Gastroesophageal sphincter (tissue), 4 donors: Measurements from ENCODE around the gene IFNA5. TPM values are rescaled to one million over a fixed set of nuclear protein-coding genes. Genes with fewer than 3 reads are reported as not detected.

Source experiments
- ATAC-seq: fragments of 150-250 bp; one replicate; pipeline ENCODE4 v1.9.1; 2016; ENCODE audit warnings: mild to moderate bottlenecking, moderate library complexity
- H3K27ac ChIP-seq, 4 donors: fragments of 200-600 bp; sonication (generic) in 3 of 4; 1 replicate in 3 of 4; 2 replicates in 1 of 4; pipeline ENCODE4 v1.5.1; 2016 to 2019
- H3K27me3 ChIP-seq: fragments of 200-600 bp; sonication (generic); one replicate; pipeline ENCODE4 v1.5.1; 2019
- H3K36me3 ChIP-seq, 2 donors: fragments of 200-600 bp; sonication (generic); one replicate each; pipeline ENCODE4 v1.5.1; 2019; ENCODE audit warnings: control low read depth in 1 of 2
- H3K4me1 ChIP-seq, 3 donors: fragments of 200-600 bp; sonication (generic); 1 replicate in 2 of 3; 2 replicates in 1 of 3; pipeline ENCODE4 v1.5.1; 2016 to 2019; ENCODE audit warnings: control low read depth in 2 of 3
- H3K4me3 ChIP-seq, 2 donors: fragments of 200-600 bp; sonication (generic); one replicate each; pipeline ENCODE4 v1.5.1; 2019; ENCODE audit warnings: mild to moderate bottlenecking in 1 of 2, moderate library complexity in 1 of 2
- H3K9me3 ChIP-seq, 3 donors: fragments of 200-600 bp; sonication (generic); one replicate each; pipeline ENCODE4 v1.5.1; 2017 to 2019; ENCODE audit warnings: control low read depth in 2 of 3
- CTCF ChIP-seq, 4 experiments: fragments of 200-600 bp in 2 of 4; fragments of 450-650 bp in 2 of 4; sonication (generic) in 1 of 4; IDR thresholded peaks; one replicate each; pipeline ENCODE4 v1.5.1; 2017 to 2019; ENCODE audit warnings: antibody characterized with exemption in 4 of 4, mild to moderate bottlenecking in 2 of 4, moderate library complexity in 2 of 4
- EP300 ChIP-seq: sonication (generic); formaldehyde crosslinking; IDR thresholded peaks from one replicate; pipeline ENCODE4 v1.6.1; 2017; ENCODE audit warnings: antibody characterized with exemption, mild to moderate bottlenecking
- POLR2A ChIP-seq, 2 donors: fragments of 450-650 bp; IDR thresholded peaks; one replicate each; pipeline ENCODE4 v1.6.1; 2017; ENCODE audit warnings: antibody characterized with exemption in 2 of 2, mild to moderate bottlenecking in 2 of 2, moderate library complexity in 1 of 2
- POLR2AphosphoS5 ChIP-seq: sonication (generic); formaldehyde crosslinking; IDR thresholded peaks from one replicate; pipeline ENCODE4 v1.6.1; 2017; ENCODE audit warnings: antibody characterized with exemption
- whole genome bisulfite sequencing, 2 donors: methylation state at CpG; one replicate each; pipeline ENCODE4 v1.1.5; 2018; ENCODE audit warnings: low coverage in 1 of 2; 5-methylcytosine and 5-hydroxymethylcytosine counted together
- total RNA-seq, 4 donors: library from RNA; depleted of rRNA; stranded (reverse); fragments of >200 nt; gene quantifications; one replicate each; pipeline ENCODE4 v1.1.0, GENCODE V29; 2016

The IFNA5 gene
- total RNA-seq, 4 donors from 2014 or later, result not detected

- H3K4me1 ChIP-seq, result no peaks in the 10 kb centered on the region
- no peaks in the 10 kb centered on the region for H3K9me3 ChIP-seq
- no peaks in the 10 kb centered on the region for H3K27me3 ChIP-seq
- H3K4me3 ChIP-seq, result no peak overlapping the region
- H3K36me3 ChIP-seq, result no peaks in the 10 kb centered on the region
- no peak overlapping the region for H3K27ac ChIP-seq
- WGBS, 2 donors, result 40 to 60% methylated on average over 2 of the region's 2 CpGs
- ATAC-seq, result no peak
- TF ChIP-seq POLR2A (IDR thresholded peaks at IDR 0.05) (no peak), CTCF (IDR thresholded peaks at IDR 0.05) (no peak), EP300 (no peak), POLR2AphosphoS5 (no peak)
Measured at GRCh38 chr9:21281275-21281674, 23.8 kb downstream of the IFNA5 start.

GRCh38 chr9:21268347-21268657 lies 36.8 kb downstream of the IFNA5 start:
- peaks cover 4% of the 10 kb centered on the region for H3K27me3 ChIP-seq
- H3K4me1 ChIP-seq, result no peaks in the 10 kb centered on the region
- WGBS, 2 donors, result 27 to 44% methylated on average over 2 of the region's 2 CpGs
- no peak for ATAC-seq
- H3K9me3 ChIP-seq, result peaks cover 0 to 15% (median 0%) of the 10 kb centered on the region in 3 donors
- H3K27ac ChIP-seq, result no peak overlapping the region
- TF ChIP-seq POLR2AphosphoS5, result no peak
- no peak for TF ChIP-seq EP300
- TF ChIP-seq CTCF (IDR thresholded peaks at IDR 0.05), result no peak
- TF ChIP-seq POLR2A (IDR thresholded peaks at IDR 0.05), result no peak
- H3K4me3 ChIP-seq, result no peak overlapping the region
- no peaks in the 10 kb centered on the region for H3K36me3 ChIP-seq

GRCh38 chr9:21267485-21268346 lies 37.4 kb downstream of the IFNA5 start:
- peaks cover 0 to 15% (median 0%) of the 10 kb centered on the region in 3 donors for H3K9me3 ChIP-seq
- WGBS, 2 donors, result 25 to 44% methylated on average over 3 to 4 of the region's 4 CpGs
- H3K27ac ChIP-seq, result no peak overlapping the region
- ATAC-seq, result no peak
- peaks cover 4% of the 10 kb centered on the region for H3K27me3 ChIP-seq
- H3K36me3 ChIP-seq, result no peaks in the 10 kb centered on the region
- H3K4me3 ChIP-seq, result no peak overlapping the region
- TF ChIP-seq POLR2AphosphoS5, result no peak
- TF ChIP-seq CTCF (IDR thresholded peaks at IDR 0.05), result no peak
- no peak for TF ChIP-seq POLR2A (IDR thresholded peaks at IDR 0.05)
- TF ChIP-seq EP300, result no peak
- no peaks in the 10 kb centered on the region for H3K4me1 ChIP-seq

GRCh38 chr9:21266733-21267484 lies 38.2 kb downstream of the IFNA5 start:
- no peak for ATAC-seq
- H3K36me3 ChIP-seq, result no peaks in the 10 kb centered on the region
- TF ChIP-seq POLR2AphosphoS5, result no peak
- TF ChIP-seq CTCF (IDR thresholded peaks at IDR 0.05), result no peak
- TF ChIP-seq POLR2A (IDR thresholded peaks at IDR 0.05), result no peak
- no peak for TF ChIP-seq EP300
- WGBS, 2 donors, result 18 to 21% methylated on average over 3 of the region's 3 CpGs
- H3K4me3 ChIP-seq, result no peak overlapping the region
- peaks cover 0 to 13% (median 0%) of the 10 kb centered on the region in 3 donors for H3K9me3 ChIP-seq
- H3K27ac ChIP-seq, result no peak overlapping the region
- no peaks in the 10 kb centered on the region for H3K4me1 ChIP-seq
- peaks cover 4% of the 10 kb centered on the region for H3K27me3 ChIP-seq
